Measurements from ENCODE around the gene MMD2. TPM values are rescaled to one million over a fixed set of nuclear protein-coding genes. Genes with fewer than 3 reads are reported as not detected.

Gene MMD2
- total RNA-seq, 1 experiment from 2014 or later, result not detected

- Mint-ChIP-seq H3K27ac (no peak overlapping the region), H3K9me3 (peaks cover 7% of the 10 kb centered on the region; the same call in 1 of the 2 replicates), H3K36me3 (no peaks in the 10 kb centered on the region), H3K27me3 (ENCODE audit: low read depth) (no peaks in the 10 kb centered on the region; the same call in 1 of the 2 replicates), H3K4me1 (no peaks in the 10 kb centered on the region), H3K4me3 (no peak overlapping the region)
- DNase-seq (ENCODE audit: low spot score), result no peak
- ChIA-PET POLR2A (no interaction called here), CTCF (interaction anchor here (0.7 kb wide), 2 partner anchors 10 to 27 kb away, joined by 5 to 7 read pairs; no protein-coding TSS in a partner anchor)
- ATAC-seq, result no peak
- TF ChIP-seq KAT7 (CRISPR knock-in tag; IDR thresholded peaks at IDR 0.05; ENCODE audit: borderline replicate concordance) (no peak), E2F4 (CRISPR knock-in tag; IDR thresholded peaks at IDR 0.05; ENCODE audit: borderline replicate concordance, low read depth) (no peak), CREB1 (CRISPR knock-in tag; IDR thresholded peaks at IDR 0.05) (no peak), HMGA2 (CRISPR knock-in tag; IDR thresholded peaks at IDR 0.05) (no peak), CBFB (CRISPR knock-in tag; IDR thresholded peaks at IDR 0.05; ENCODE audit: low read depth) (no peak), ETV6 (CRISPR knock-in tag; IDR thresholded peaks at IDR 0.05) (no peak), IRF1 (CRISPR knock-in tag; IDR thresholded peaks at IDR 0.05) (no peak), RELA (CRISPR knock-in tag; IDR thresholded peaks at IDR 0.05; ENCODE audit: borderline replicate concordance) (no peak)
Observed at GRCh38 chr7:4944939-4945338, 14.0 kb downstream of the MMD2 start.

GRCh38 chr7:4943297-4943696 lies 15.7 kb downstream of the MMD2 start:
- ATAC-seq (no peak), DNase-seq (ENCODE audit: low spot score) (no peak)
- no peaks in the 10 kb centered on the region for H3K36me3 Mint-ChIP-seq
- CTCF ChIA-PET, result interaction anchor here (1.3 kb wide), 1 partner anchor 31 kb away, joined by 3 read pairs; no protein-coding TSS in a partner anchor
- no peak overlapping the region for H3K4me3 Mint-ChIP-seq
- 0 out of 2 replicates have a peak, but pooled peaks cover under 1% of the 10 kb centered on the region for H3K9me3 Mint-ChIP-seq
- peaks cover 4% of the 10 kb centered on the region for H3K4me1 Mint-ChIP-seq
- H3K27ac Mint-ChIP-seq, result no peak overlapping the region
- H3K27me3 Mint-ChIP-seq (ENCODE audit: low read depth), result no peaks in the 10 kb centered on the region; the same call in 1 of the 2 replicates
- 0 out of 2 replicates have a peak, but pooled peaks have one; percentile 47 for TF ChIP-seq GTF2I (CRISPR knock-in tag; conservative IDR thresholded peaks at IDR 0.05)
- TF ChIP-seq GRHL2 (CRISPR knock-in tag; IDR thresholded peaks at IDR 0.05; ENCODE audit: insufficient replicate concordance, severe bottlenecking), result no peak
- POLR2A ChIA-PET, result no interaction called here

- DNase-seq (ENCODE audit: low spot score) (no peak), ATAC-seq (no peak)
- Mint-ChIP-seq H3K4me3 (no peak overlapping the region), H3K9me3 (no peaks in the 10 kb centered on the region), H3K36me3 (no peaks in the 10 kb centered on the region), H3K27ac (no peak overlapping the region), H3K4me1 (peaks cover 5% of the 10 kb centered on the region), H3K27me3 (ENCODE audit: low read depth) (no peaks in the 10 kb centered on the region; the same call in 1 of the 2 replicates)
- ChIA-PET CTCF (interaction anchor here (0.6 to 1.3 kb wide), 2 partner anchors 34 to 148 kb away, joined by 3 to 4 read pairs; no protein-coding TSS in a partner anchor), POLR2A (no interaction called here)
- TF ChIP-seq JAZF1 (CRISPR knock-in tag; IDR thresholded peaks at IDR 0.05) (no peak), CREB1 (CRISPR knock-in tag; IDR thresholded peaks at IDR 0.05) (no peak), ZBTB43 (CRISPR knock-in tag; IDR thresholded peaks at IDR 0.05) (no peak), AR (CRISPR knock-in tag; IDR thresholded peaks at IDR 0.05) (no peak), ZNF219 (CRISPR knock-in tag; IDR thresholded peaks at IDR 0.05; ENCODE audit: borderline replicate concordance) (no peak), ARID4B (CRISPR knock-in tag; IDR thresholded peaks at IDR 0.05; ENCODE audit: borderline replicate concordance) (no peak), PRRX2 (CRISPR knock-in tag; IDR thresholded peaks at IDR 0.05) (no peak), ESRRA (CRISPR knock-in tag; IDR thresholded peaks at IDR 0.05; ENCODE audit: borderline replicate concordance) (no peak), GABPB1 (CRISPR knock-in tag; IDR thresholded peaks at IDR 0.05) (no peak)
Observed at GRCh38 chr7:4939971-4940728, 18.8 kb downstream of the MMD2 start.

Data from WTC11 (cell line).